H9 (cell line): ENCODE measurements around the gene DCT. TPM values are rescaled to one million over a fixed set of nuclear protein-coding genes. Genes with fewer than 3 reads are reported as not detected.

Source experiments
- DNase-seq: peaks from one replicate; pipeline ENCODE4 v3.0.0-alpha.2; 2017
- H2AFZ ChIP-seq: one replicate; pipeline ENCODE4 v1.6.1; 2013; ENCODE audit warnings: mild to moderate bottlenecking, low read length, control low read depth, moderate library complexity
- H2AK5ac ChIP-seq: 2 replicates; pipeline ENCODE4 v1.6.1; 2013; ENCODE audit warnings: low read length, control low read depth, mixed read lengths; ENCODE audit not compliant: insufficient read length
- H2BK120ac ChIP-seq: one replicate; pipeline ENCODE4 v1.6.1; 2013; ENCODE audit warnings: low read depth, mild to moderate bottlenecking, low read length, control low read depth, inconsistent platforms; ENCODE audit not compliant: poor library complexity, severe bottlenecking
- H2BK12ac ChIP-seq: 2 replicates; pipeline ENCODE4 v1.6.1; 2013; ENCODE audit warnings: low read length, control low read depth, mixed read lengths, low read depth; ENCODE audit not compliant: insufficient read length
- H2BK15ac ChIP-seq: 2 replicates; pipeline ENCODE4 v1.6.1; 2013; ENCODE audit warnings: low read depth, low read length, control low read depth
- H2BK20ac ChIP-seq: one replicate; pipeline ENCODE4 v1.6.1; 2013; ENCODE audit warnings: low read depth, mild to moderate bottlenecking, low read length, control low read depth, inconsistent platforms; ENCODE audit not compliant: poor library complexity, severe bottlenecking
- H2BK5ac ChIP-seq: 2 replicates; pipeline ENCODE4 v1.6.1; 2013; ENCODE audit warnings: low read length, control low read depth, mixed read lengths; ENCODE audit not compliant: insufficient read length
- H3K14ac ChIP-seq: 2 replicates; pipeline ENCODE4 v1.6.1; 2013; ENCODE audit warnings: low read length, control low read depth; ENCODE audit not compliant: insufficient read depth
- H3K18ac ChIP-seq: 2 replicates; pipeline ENCODE4 v1.6.1; 2013; ENCODE audit warnings: low read depth, mild to moderate bottlenecking, mixed read lengths, low read length, control low read depth; ENCODE audit not compliant: insufficient read length
- H3K23ac ChIP-seq: 2 replicates; pipeline ENCODE4 v1.6.1; 2013; ENCODE audit warnings: low read length, control low read depth, mixed read lengths, low read depth; ENCODE audit not compliant: insufficient read length
- H3K23me2 ChIP-seq: 2 replicates; pipeline ENCODE4 v1.6.1; 2013; ENCODE audit warnings: low read depth, mild to moderate bottlenecking, mixed read lengths, low read length, control low read depth; ENCODE audit not compliant: insufficient read length, poor library complexity, severe bottlenecking
- H3K27ac ChIP-seq: 2 replicates; pipeline ENCODE4 v1.5.1; 2013; ENCODE audit warnings: low read length, control low read depth, mixed read lengths, low read depth; ENCODE audit not compliant: insufficient read length
- H3K27me3 ChIP-seq: 2 replicates; pipeline ENCODE4 v1.6.1; 2013; ENCODE audit warnings: low read length, control low read depth, inconsistent platforms; ENCODE audit not compliant: insufficient read depth
- H3K4ac ChIP-seq: 2 replicates; pipeline ENCODE4 v1.6.1; 2013; ENCODE audit warnings: low read depth, mild to moderate bottlenecking, control low read depth, inconsistent platforms, low read length, moderate library complexity
- H3K4me1 ChIP-seq: 2 replicates; pipeline ENCODE4 v1.6.1; 2013; ENCODE audit warnings: low read length, control low read depth, inconsistent platforms; ENCODE audit not compliant: insufficient read depth
- H3K4me2 ChIP-seq: 2 replicates; pipeline ENCODE4 v1.6.1; 2013; ENCODE audit warnings: low read length, control low read depth, mixed read lengths; ENCODE audit not compliant: insufficient read length, insufficient read depth
- H3K56ac ChIP-seq: 2 replicates; pipeline ENCODE4 v1.6.1; 2013; ENCODE audit warnings: low read depth, mild to moderate bottlenecking, mixed read lengths, low read length, control low read depth; ENCODE audit not compliant: insufficient read length
- H3K79me1 ChIP-seq: 2 replicates; pipeline ENCODE4 v1.6.1; 2013; ENCODE audit warnings: low read depth, mild to moderate bottlenecking, moderate library complexity, low read length, control low read depth, inconsistent platforms; ENCODE audit not compliant: insufficient read depth, poor library complexity, severe bottlenecking
- H3K79me2 ChIP-seq: 2 replicates; pipeline ENCODE4 v1.6.1; 2013; ENCODE audit warnings: low read length, control low read depth, inconsistent platforms; ENCODE audit not compliant: insufficient read depth
- H3K9ac ChIP-seq: 2 replicates; pipeline ENCODE4 v1.6.1; 2013; ENCODE audit warnings: low read length, control low read depth, mixed read lengths; ENCODE audit not compliant: insufficient read length; ENCODE audit errors: extremely low read depth
- H3K9me3 ChIP-seq: one replicate; pipeline ENCODE4 v1.6.1; 2013; ENCODE audit warnings: low read depth, low read length, inconsistent platforms; ENCODE audit not compliant: control insufficient read depth
- H3T11ph ChIP-seq: one replicate; pipeline ENCODE4 v1.6.1; 2013; ENCODE audit warnings: mild to moderate bottlenecking, low read length, control low read depth, inconsistent platforms
- H4K20me1 ChIP-seq: one replicate; pipeline ENCODE4 v1.6.1; 2013; ENCODE audit not compliant: control insufficient read depth, insufficient read length, insufficient read depth
- H4K5ac ChIP-seq: 2 replicates; pipeline ENCODE4 v1.6.1; 2013; ENCODE audit warnings: low read depth, mild to moderate bottlenecking, mixed read lengths, low read length, control low read depth; ENCODE audit not compliant: insufficient read length
- H4K8ac ChIP-seq: replicated peaks from 2 replicates; pipeline ENCODE4 v1.6.1; 2013; ENCODE audit warnings: low read length, control low read depth, mixed read lengths, low read depth; ENCODE audit not compliant: insufficient read length
- H4K91ac ChIP-seq: 2 replicates; pipeline ENCODE4 v1.6.1; 2013; ENCODE audit warnings: low read depth, mild to moderate bottlenecking, moderate library complexity, mixed read lengths, low read length, control low read depth; ENCODE audit not compliant: insufficient read length
- H3K27ac Mint-ChIP-seq, 3 experiments: 2 replicates in 2 of 3; 3 replicates in 1 of 3; pipeline ENCODE4 v1.8.0; 2020 to 2021; ENCODE audit warnings: mixed read lengths in 3 of 3, mild to moderate bottlenecking in 1 of 3, moderate library complexity in 1 of 3
- H3K27me3 Mint-ChIP-seq: 2 replicates; pipeline ENCODE4 v1.8.0; 2021; ENCODE audit warnings: low read depth, mild to moderate bottlenecking, moderate library complexity, mixed read lengths
- H3K36me3 Mint-ChIP-seq, 3 experiments: 2 replicates in 2 of 3; 3 replicates in 1 of 3; pipeline ENCODE4 v1.8.0; 2020 to 2021; ENCODE audit warnings: low read depth in 3 of 3, mixed read lengths in 3 of 3; ENCODE audit not compliant: insufficient read depth in 1 of 3
- H3K4me1 Mint-ChIP-seq, 2 experiments: 2 replicates each; pipeline ENCODE4 v1.8.0; 2020; ENCODE audit warnings: mixed read lengths in 2 of 2
- H3K4me3 Mint-ChIP-seq, 2 experiments: 2 replicates in 1 of 2; 3 replicates in 1 of 2; pipeline ENCODE4 v1.8.0; 2020 to 2021; ENCODE audit warnings: mild to moderate bottlenecking in 2 of 2, mixed read lengths in 2 of 2, moderate library complexity in 1 of 2
- H3K9me3 Mint-ChIP-seq, 2 experiments: 2 replicates in 1 of 2; 3 replicates in 1 of 2; pipeline ENCODE4 v1.8.0; 2020; ENCODE audit warnings: mild to moderate bottlenecking in 2 of 2, mixed read lengths in 2 of 2, moderate library complexity in 1 of 2
- total RNA-seq: library from RNA; stranded (reverse); gene quantifications from 2 replicates; pipeline ENCODE4 v1.2.1, GENCODE V29; 2021
- TF ChIP-seq, protein P1 (sequence below): fragments of 200-600 bp; sonication (generic); conservative IDR thresholded peaks from 3 replicates; pipeline ENCODE4 v1.8.0; 2021; ENCODE audit warnings: antibody characterized with exemption, mild to moderate bottlenecking

DCT gene
- total RNA-seq, 1 experiment from 2014 or later = not detected

GRCh38 chr13:94454334-94454733 is 25.1 kb downstream of the DCT start:
- Histone ChIP-seq H2AFZ (no peak overlapping the region), H3K27me3 (no peaks in the 10 kb centered on the region), H4K5ac (no peak overlapping the region), H2BK5ac (no peak overlapping the region), H3K79me2 (no peaks in the 10 kb centered on the region), H3K18ac (no peak overlapping the region), H3K23me2 (no peaks in the 10 kb centered on the region), H2BK12ac (no peak overlapping the region), H3K14ac (no peak overlapping the region), H3K56ac (no peak overlapping the region), H3K23ac (no peak overlapping the region), H4K8ac (no peak overlapping the region), H4K91ac (no peak overlapping the region), H3K27ac (no peak overlapping the region), H3K4me1 (no peaks in the 10 kb centered on the region), H2BK20ac (no peak overlapping the region), H2AK5ac (no peak overlapping the region), H3K9ac (no peak overlapping the region), H3T11ph (no peak overlapping the region), H2BK15ac (no peak overlapping the region), H4K20me1 (no peaks in the 10 kb centered on the region), H2BK120ac (no peak overlapping the region), H3K9me3 (no peaks in the 10 kb centered on the region), H3K4me2 (no peak overlapping the region), H3K79me1 (no peaks in the 10 kb centered on the region), H3K4ac (no peak overlapping the region)
- TF ChIP-seq, protein P1, sequence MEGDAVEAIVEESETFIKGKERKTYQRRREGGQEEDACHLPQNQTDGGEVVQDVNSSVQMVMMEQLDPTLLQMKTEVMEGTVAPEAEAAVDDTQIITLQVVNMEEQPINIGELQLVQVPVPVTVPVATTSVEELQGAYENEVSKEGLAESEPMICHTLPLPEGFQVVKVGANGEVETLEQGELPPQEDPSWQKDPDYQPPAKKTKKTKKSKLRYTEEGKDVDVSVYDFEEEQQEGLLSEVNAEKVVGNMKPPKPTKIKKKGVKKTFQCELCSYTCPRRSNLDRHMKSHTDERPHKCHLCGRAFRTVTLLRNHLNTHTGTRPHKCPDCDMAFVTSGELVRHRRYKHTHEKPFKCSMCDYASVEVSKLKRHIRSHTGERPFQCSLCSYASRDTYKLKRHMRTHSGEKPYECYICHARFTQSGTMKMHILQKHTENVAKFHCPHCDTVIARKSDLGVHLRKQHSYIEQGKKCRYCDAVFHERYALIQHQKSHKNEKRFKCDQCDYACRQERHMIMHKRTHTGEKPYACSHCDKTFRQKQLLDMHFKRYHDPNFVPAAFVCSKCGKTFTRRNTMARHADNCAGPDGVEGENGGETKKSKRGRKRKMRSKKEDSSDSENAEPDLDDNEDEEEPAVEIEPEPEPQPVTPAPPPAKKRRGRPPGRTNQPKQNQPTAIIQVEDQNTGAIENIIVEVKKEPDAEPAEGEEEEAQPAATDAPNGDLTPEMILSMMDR = no peak
- Mint-ChIP-seq H3K9me3 (no peaks in the 10 kb centered on the region), H3K4me3 (no peak overlapping the region), H3K36me3 (no peaks in the 10 kb centered on the region), H3K27me3 (no peaks in the 10 kb centered on the region), H3K4me1 (no peaks in the 10 kb centered on the region), H3K27ac (no peak overlapping the region)
- DNase-seq = no peak
